Body of pancreas (tissue), 4 donors: Measurements from ENCODE around the gene INSR. TPM values are rescaled to one million over a fixed set of nuclear protein-coding genes. Genes with fewer than 3 reads are reported as not detected.

Experiments used
- ATAC-seq: fragments of 150-250 bp; one replicate; pipeline ENCODE4 v1.9.1; 2016
- DNase-seq, 4 donors: peaks; one replicate each; pipeline ENCODE4 v3.0.0-alpha.2; 2019
- H3K27ac ChIP-seq, 4 donors: fragments of 200-600 bp; sonication (generic); 1 replicate in 3 of 4; 2 replicates in 1 of 4; pipeline versions ENCODE4 v1.5.1 to v1.6.1; 2016 to 2019; ENCODE audit warnings: mild to moderate bottlenecking in 1 of 4, mixed read lengths in 1 of 4, moderate library complexity in 1 of 4
- H3K27me3 ChIP-seq, 2 donors: fragments of 200-600 bp; sonication (generic); one replicate each; pipeline ENCODE4 v1.6.0; 2016; ENCODE audit warnings: mild to moderate bottlenecking in 1 of 2
- H3K36me3 ChIP-seq, 2 donors: fragments of 200-600 bp; sonication (generic); replicated peaks in 1 of 2; 2 replicates each; pipeline ENCODE4 v1.5.1; 2016; ENCODE audit warnings: low read depth in 2 of 2; ENCODE audit not compliant: insufficient read depth in 1 of 2
- H3K4me1 ChIP-seq: fragments of 200-600 bp; sonication (generic); one replicate; pipeline ENCODE4 v1.6.0; 2016
- H3K4me3 ChIP-seq, 2 donors: fragments of 200-600 bp; sonication (generic); 1 replicate in 1 of 2; 2 replicates in 1 of 2; pipeline ENCODE4 v1.5.1; 2016 to 2019
- H3K9me3 ChIP-seq, 3 donors: fragments of 200-600 bp; sonication (generic); 1 replicate in 2 of 3; 2 replicates in 1 of 3; pipeline ENCODE4 v1.5.1; 2016
- CTCF ChIP-seq, 7 experiments: fragments of 450-650 bp in 4 of 7; fragments of 200-600 bp in 3 of 7; sonication (generic) in 3 of 7; IDR thresholded peaks; one replicate each; pipeline ENCODE4 v1.5.1; 2016 to 2019; ENCODE audit warnings: antibody characterized with exemption in 7 of 7
- POLR2A ChIP-seq, 3 donors: fragments of 450-650 bp; IDR thresholded peaks; one replicate each; pipeline ENCODE4 v1.6.1; 2016; ENCODE audit warnings: antibody characterized with exemption in 3 of 3, mild to moderate bottlenecking in 2 of 3
- WGBS, 2 donors: methylation state at CpG; one replicate each; pipeline ENCODE4 v1.1.5; 2017; 5-methylcytosine and 5-hydroxymethylcytosine counted together
- intact Hi-C: fragments of 100-400 bp; cut with DNase I; formaldehyde crosslinking; loops from one replicate; pipeline ENCODE4 v1.15.1; 2023
- total RNA-seq, 2 donors: library from RNA; depleted of rRNA; stranded (reverse); fragments of >200 nt; gene quantifications; one replicate each; pipeline ENCODE4 v1.1.0, GENCODE V29; 2016

Gene INSR
- total RNA-seq, 2 donors from 2014 or later: 243 to 284 TPM

- ATAC-seq: no peak
- peaks cover 0 to 2% of the 10 kb centered on the region in 2 donors for H3K36me3 ChIP-seq
- intact Hi-C loops: no loop called here
Measured at GRCh38 chr19:7187605-7188339, 106.4 kb downstream of the INSR start.

GRCh38 chr19:7182489-7182888 is 111.7 kb downstream of the INSR start:
- Histone ChIP-seq H3K36me3 (peaks cover 0 to 2% of the 10 kb centered on the region in 2 donors), H3K27ac (peak overlapping the region in 2 of 4 donors; percentile 18 to 74)
- TF ChIP-seq POLR2A (IDR thresholded peaks at IDR 0.05): no peak
- TF ChIP-seq CTCF (IDR thresholded peaks at IDR 0.05): no peak

More at GRCh38 chr19:7187605-7188339, 106.4 kb downstream of the INSR start:
- H3K9me3 ChIP-seq: no peaks in the 10 kb centered on the region
- TF ChIP-seq POLR2A (IDR thresholded peaks at IDR 0.05): no peak
- no peak for TF ChIP-seq CTCF (IDR thresholded peaks at IDR 0.05)
- H3K4me3 ChIP-seq: no peak overlapping the region
- H3K27me3 ChIP-seq: no peaks in the 10 kb centered on the region
- WGBS, 2 donors: 66 to 85% methylated on average over 8 to 10 of the region's 10 CpGs
- H3K27ac ChIP-seq: peak overlapping the region in 2 of 4 donors; percentile 13 to 32
- DNase-seq: no peak
- H3K4me1 ChIP-seq: peaks cover 36% of the 10 kb centered on the region

GRCh38 chr19:7179917-7180306 is 114.3 kb downstream of the INSR start:
- no peak overlapping the region for H3K4me3 ChIP-seq
- H3K27ac ChIP-seq: peak overlapping the region; percentile 65 to 83 (median 75)
- TF ChIP-seq CTCF (IDR thresholded peaks at IDR 0.05): no peak
- no peak for TF ChIP-seq POLR2A (IDR thresholded peaks at IDR 0.05)
- peaks cover 61% of the 10 kb centered on the region for H3K4me1 ChIP-seq
- no peaks in the 10 kb centered on the region for H3K27me3 ChIP-seq
- intact Hi-C loops: no loop called here
- H3K36me3 ChIP-seq: peaks cover 0 to 2% of the 10 kb centered on the region in 2 donors
- WGBS, 2 donors: 38% methylated on average over 3 of the region's 3 CpGs
- DNase-seq: no peak
- ATAC-seq: no peak
- no peaks in the 10 kb centered on the region for H3K9me3 ChIP-seq

More at GRCh38 chr19:7182489-7182888, 111.7 kb downstream of the INSR start:
- H3K27me3 ChIP-seq: no peaks in the 10 kb centered on the region
- peaks cover 62% of the 10 kb centered on the region for H3K4me1 ChIP-seq
- no peak for ATAC-seq
- WGBS, 2 donors: 82 to 85% methylated on average over 5 of the region's 5 CpGs
- no peak overlapping the region for H3K4me3 ChIP-seq
- intact Hi-C loops: no loop called here
- no peak for DNase-seq
- no peaks in the 10 kb centered on the region for H3K9me3 ChIP-seq

GRCh38 chr19:7177926-7178325 is 116.3 kb downstream of the INSR start:
- WGBS, 2 donors: 66 to 80% methylated on average over 6 of the region's 7 CpGs
- ATAC-seq (no peak), DNase-seq (no peak)
- Histone ChIP-seq H3K27me3 (no peaks in the 10 kb centered on the region), H3K9me3 (no peaks in the 10 kb centered on the region), H3K4me3 (no peak overlapping the region), H3K4me1 (peaks cover 48% of the 10 kb centered on the region), H3K27ac (peak overlapping the region in 3 of 4 donors; percentile 73 to 83 (median 77)), H3K36me3 (peaks cover 0 to 6% of the 10 kb centered on the region in 2 donors)
- intact Hi-C loops: no loop called here
- TF ChIP-seq POLR2A (IDR thresholded peaks at IDR 0.05) (no peak), CTCF (IDR thresholded peaks at IDR 0.05) (no peak)

- H3K27me3 ChIP-seq: no peaks in the 10 kb centered on the region
- TF ChIP-seq CTCF (IDR thresholded peaks at IDR 0.05) (no peak), POLR2A (IDR thresholded peaks at IDR 0.05) (no peak)
- WGBS, 2 donors: 79 to 84% methylated on average over 3 to 4 of the region's 4 CpGs
- H3K4me1 ChIP-seq: peaks cover 38% of the 10 kb centered on the region
- H3K4me3 ChIP-seq: no peak overlapping the region
- peaks cover 0 to 10% of the 10 kb centered on the region in 2 donors for H3K36me3 ChIP-seq
- intact Hi-C loops: no loop called here
- DNase-seq: no peak
- no peak overlapping the region for H3K27ac ChIP-seq
- ATAC-seq: no peak
- H3K9me3 ChIP-seq: no peaks in the 10 kb centered on the region
Measured at GRCh38 chr19:7176792-7177191, 117.4 kb downstream of the INSR start.
